HG02759 (cell line): Measurements from ENCODE around the gene XCL2.
"Not testable (repeated sequence)": the region's sequence is repeated elsewhere in the genome, so short reads cannot be mapped to it uniquely, and the experiment has no call there.

Experiments used
- ATAC-seq: cut with Tn5 transposase; IDR thresholded peaks from one replicate; pipeline ENCODE4 v1.9.1; 2021; ENCODE audit warnings: mild to moderate bottlenecking, moderate library complexity; ENCODE audit not compliant: unreplicated experiment

Gene XCL2

DNA sequence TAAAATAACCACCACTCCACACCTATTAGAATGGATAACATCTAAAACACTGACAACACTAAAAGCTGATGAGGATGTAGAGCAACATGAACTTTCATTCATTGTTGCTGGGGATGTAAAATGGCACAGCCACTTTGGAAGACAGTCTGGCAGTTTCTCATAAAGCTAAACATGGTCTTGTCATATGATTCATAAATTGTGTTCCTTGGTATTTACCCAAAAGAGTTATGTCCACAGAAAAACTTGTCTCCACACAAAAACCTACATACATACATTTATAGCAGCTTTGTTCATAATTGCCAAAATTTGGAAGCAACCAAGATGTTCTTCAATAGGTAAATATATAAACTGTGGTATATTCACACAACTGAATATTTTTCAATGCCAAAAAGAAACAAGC, 16.6 kb upstream of the XCL2 start:
- ATAC-seq = no peak

- no peak for ATAC-seq
Observed at GRCh38 chr1:168556647-168557046, 12.8 kb upstream of the XCL2 start.

- no peak for ATAC-seq
Observed at GRCh38 chr1:168555508-168556046, 11.8 kb upstream of the XCL2 start.

- no peak for ATAC-seq
Observed at GRCh38 chr1:168554603-168555483, 11.0 kb upstream of the XCL2 start.

DNA sequence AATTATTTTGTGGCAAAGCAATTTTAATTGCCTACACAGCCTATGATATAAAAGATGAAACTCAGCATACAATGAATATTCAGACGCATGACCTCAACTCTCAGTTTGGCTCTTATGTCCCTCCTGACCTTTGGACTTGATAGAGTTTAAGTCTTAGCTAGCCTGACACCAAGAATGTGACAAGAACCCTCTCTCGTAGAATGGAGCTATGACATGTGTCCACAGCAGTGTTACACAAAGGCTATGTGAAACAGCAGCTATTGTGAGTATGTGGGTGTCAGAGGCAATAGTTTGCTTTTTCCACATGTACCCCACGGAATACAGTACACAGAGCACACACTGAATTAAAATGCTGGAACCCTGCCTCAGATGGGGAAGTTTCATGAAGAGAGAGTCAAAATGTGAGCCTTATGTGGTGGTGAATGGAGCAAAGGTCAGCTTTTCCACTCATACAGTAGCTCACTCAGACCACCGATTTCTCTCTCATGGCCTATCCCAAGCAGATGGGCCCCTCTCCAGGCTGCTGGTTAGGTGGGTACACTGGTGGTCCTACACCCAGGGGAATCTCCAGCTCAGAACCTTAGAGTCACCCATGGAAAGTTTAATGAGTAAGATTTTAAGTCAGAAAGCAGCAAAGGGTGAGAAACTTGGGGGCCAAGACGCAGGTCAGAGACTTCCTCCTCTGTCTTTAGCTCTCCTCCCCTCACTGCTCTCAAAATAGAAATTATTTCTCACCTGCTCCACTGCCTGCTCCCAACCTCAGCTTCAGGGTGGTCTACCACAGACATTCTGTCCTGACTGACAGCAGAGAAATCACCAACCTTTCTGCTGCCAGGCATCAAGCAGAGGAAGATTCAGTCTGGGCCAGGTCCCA, 10.1 kb upstream of the XCL2 start:
- peak; percentile 71 for ATAC-seq

DNA sequence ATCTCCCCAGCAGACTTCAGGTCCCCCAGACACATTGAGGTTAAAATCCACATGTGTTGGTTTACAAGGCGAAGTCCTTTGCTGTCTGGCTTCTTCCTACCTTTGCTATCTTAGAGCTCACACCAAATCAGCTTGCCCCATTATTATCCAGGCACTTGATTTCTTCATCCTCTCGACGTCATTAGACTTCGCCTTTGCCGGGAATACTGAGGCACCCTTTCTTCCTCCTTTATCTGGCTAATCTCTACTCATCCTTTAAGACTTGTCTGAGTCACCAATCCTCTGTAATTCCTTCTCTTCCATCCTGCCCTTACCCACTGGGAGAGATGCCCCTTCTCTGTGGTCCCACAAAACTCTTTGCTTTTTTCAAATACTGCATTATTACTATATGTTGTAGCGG, 9.2 kb upstream of the XCL2 start:
- no peak for ATAC-seq

DNA sequence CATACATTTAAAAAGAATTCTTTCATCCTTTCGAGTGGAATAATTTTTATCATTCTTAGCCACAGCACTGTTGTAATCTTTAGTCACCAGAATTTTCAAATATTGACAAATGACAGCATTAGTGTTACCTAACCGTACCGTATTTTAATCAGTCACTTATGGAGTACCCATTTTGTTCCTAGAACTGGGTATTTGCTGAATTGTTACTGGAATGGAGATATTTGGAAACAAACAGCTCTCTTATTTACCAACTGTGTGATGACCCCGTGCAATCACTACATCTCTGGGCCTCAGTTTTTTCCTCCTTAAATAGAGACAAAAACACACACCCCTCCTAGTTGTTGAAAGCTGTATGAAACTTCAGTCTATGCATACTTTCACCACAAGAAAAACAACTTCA, 7.9 kb upstream of the XCL2 start:
- ATAC-seq = no peak

DNA sequence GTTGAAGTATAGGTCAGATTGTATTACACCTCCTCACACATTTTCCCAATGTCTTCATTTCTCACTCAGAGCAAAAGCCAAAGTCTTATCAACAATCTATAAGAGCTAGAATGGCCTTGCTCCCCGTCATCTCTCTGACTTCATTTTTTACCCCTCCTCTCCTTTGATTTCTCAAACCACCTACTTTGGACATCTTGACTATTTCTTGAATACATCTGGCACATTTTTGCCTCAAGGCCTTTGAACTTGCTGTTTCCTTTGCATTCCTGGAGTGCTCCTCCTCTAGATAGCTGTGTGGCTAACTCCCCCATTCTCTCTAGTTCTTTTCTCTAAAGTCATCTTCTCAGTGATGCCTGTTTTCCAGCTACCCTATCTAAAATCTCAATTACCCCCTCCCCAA, 7.2 kb upstream of the XCL2 start:
- no peak for ATAC-seq

DNA sequence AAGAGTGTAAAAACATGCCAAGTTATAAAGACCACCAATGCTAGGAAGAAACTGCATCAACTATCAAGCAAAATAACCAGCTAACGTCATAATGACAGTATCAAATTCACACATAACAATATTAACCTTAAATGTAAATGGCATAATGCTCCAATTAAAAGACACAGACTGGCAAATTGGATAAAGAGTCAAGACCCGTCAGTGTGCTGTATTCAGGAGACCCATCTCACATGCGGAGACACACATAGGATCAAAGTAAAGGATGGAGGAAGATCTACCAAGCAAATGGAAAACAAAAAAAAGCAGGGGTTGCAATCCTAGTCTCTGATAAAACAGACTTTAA, 2.7 kb upstream of the XCL2 start:
- ATAC-seq = not testable (repeated sequence)

DNA sequence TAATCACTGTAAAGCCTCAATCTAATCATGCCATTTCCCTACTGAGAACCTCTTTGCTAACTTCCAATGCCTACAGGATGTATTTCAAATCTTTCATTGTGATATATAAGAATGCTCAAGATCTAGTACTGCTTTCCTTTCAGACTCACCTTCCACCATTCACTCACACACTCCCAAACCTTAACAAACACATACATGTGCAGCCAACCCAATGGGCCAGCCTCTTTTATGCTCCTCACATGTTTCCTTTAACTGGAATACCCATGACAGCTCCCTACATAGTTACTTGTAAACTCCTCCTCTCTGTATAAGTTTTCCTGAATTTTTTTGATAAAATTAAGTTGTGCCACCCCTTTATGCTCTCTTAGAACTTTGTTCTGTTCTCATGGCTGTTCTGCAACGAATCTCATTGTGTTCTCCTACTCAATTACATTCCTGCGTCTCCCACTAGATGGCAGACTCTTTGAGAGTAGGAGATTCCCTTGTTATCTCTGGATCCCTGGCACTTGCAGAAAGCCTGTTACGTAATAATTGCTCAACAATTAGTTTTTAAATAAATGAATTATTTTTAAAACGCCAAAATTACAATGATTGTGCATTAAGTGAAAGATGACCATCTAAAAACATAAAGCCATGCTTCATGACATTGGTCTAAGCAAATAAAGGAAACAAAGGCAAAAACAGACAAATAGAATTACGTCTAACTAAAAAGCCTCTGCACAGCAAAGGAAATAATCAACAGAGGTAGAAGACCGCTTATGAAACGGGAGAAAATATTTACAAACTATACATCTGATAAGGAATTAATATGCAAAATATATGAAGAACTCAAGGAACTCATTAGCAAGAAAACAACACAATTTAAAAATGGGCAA, 2.1 kb upstream of the XCL2 start:
- ATAC-seq = not testable (repeated sequence)

DNA sequence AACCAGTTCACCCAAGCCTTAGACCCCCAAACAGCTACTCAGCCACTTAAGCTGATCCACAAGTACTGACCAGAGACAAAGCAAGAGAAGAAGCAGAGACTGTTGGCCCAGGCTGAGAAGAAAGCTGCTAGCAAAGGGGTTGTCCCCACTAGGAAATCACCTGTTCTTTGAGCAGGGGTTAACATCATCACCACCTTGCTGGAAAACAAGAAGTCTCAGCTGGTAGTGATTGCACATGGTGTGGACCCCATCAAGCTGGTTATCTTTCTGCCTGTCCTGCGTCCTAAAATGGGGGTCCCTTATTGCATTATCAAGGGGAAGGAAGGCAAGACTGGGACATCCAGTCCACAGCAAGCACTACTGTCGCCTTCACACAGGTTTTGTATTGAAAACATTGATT, 819 bp downstream of the XCL2 start:
- not testable (repeated sequence) for ATAC-seq

- not testable (repeated sequence) for ATAC-seq
Observed at GRCh38 chr1:168540798-168541197, 3.0 kb downstream of the XCL2 start.

DNA sequence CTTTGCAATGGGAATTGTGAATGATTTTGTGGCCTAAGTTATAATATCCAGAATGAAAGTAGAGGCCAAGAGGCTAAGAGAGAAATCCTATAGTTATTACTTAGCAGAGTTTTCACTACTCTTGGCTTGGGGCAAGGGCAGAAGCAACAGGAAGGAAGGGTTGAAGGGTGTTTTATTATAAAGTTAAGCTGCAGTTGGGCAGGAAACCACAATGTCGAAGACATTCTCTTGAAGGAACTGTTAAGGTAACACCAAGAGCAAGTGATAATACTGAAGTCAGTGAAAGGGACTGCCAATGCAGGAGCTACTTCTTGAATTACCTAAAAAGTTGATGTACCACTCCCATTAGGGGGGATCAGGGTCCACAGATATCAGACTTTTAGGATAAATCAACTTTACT, 8.3 kb downstream of the XCL2 start:
- ATAC-seq = peak; percentile 57

- ATAC-seq = no peak
Observed at GRCh38 chr1:168531615-168532345, 12.0 kb downstream of the XCL2 start.

- ATAC-seq = no peak
Observed at GRCh38 chr1:168529518-168529917, 14.3 kb downstream of the XCL2 start.

GRCh38 chr1:168521401-168522000, 22.3 kb downstream of the XCL2 start:
- ATAC-seq = no peak

DNA sequence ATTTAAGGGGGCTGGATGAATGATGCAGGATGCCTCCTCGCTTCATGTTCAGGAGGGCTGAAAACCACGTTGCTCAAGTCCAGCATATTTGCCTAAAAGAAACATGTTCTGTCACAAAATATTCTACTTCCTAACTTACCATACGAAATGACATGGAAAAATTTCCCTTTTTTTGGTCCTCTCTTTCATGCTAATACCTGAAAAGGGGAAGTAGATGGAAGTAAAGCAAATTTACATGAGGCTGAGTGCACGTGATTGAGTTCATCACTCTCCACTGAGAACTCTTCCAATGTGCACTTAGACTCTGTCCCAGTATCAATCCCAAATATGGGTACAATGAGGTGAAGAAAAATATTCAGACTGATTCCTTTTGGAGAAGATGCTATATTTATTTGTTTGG, 23.0 kb downstream of the XCL2 start:
- ATAC-seq = no peak

DNA sequence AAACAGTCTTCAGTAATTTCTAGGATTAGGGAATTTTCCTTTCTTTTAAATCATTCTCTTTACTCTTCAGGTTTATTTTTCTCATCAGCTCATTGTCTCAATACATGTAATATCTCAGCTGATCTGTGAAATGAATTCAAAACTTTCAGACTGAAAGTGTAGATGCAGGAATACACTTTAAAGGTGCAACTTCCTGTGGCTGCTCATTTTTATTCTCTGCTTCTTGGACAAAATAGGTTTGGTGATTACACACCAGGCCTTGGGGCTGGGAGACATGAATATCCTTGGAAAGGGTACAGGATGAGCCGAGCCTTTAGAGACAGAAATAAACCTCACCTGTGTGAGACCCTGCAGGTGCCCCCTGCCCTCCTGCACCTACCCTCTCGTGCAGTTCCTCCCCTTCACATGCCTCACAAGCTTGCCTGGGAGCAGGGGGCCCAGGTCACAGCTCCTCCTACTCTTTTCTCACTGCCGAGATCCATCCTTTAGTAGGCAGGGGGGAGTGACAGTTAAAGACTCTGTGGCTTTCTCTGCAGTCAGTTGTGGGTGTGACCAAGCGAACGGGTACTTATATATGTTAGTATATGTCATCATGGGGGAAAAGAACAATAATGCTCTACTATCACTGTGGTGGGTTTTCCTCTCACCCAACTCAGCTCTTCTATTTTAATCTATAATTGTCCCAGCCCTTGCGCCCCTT, 23.6 kb downstream of the XCL2 start:
- no peak for ATAC-seq

GRCh38 chr1:168518813-168519212, 25.0 kb downstream of the XCL2 start:
- ATAC-seq = no peak
